Measurements from ENCODE around the gene PACSIN2.

DNA sequence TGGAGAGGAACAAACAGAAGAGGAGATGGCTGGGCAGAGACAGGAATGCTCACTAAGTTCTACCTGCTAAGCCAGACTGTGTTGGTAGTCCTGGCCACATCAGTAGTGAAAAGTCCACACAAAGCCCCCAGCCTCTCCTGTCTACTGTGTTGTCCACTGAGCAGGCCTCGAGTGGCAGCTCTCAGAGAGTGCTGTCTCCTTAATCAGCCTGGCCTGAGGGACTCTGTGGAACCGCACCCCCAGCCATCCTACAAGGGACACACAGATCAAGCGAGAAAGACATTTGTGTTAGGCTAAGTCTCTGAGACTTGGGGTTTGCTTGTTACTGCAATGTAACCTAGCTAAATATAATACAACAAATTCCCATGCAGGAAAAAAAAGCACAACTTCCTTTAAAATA, 71.0 kb downstream of the PACSIN2 start:
- TF ChIP-seq, protein P1, sequence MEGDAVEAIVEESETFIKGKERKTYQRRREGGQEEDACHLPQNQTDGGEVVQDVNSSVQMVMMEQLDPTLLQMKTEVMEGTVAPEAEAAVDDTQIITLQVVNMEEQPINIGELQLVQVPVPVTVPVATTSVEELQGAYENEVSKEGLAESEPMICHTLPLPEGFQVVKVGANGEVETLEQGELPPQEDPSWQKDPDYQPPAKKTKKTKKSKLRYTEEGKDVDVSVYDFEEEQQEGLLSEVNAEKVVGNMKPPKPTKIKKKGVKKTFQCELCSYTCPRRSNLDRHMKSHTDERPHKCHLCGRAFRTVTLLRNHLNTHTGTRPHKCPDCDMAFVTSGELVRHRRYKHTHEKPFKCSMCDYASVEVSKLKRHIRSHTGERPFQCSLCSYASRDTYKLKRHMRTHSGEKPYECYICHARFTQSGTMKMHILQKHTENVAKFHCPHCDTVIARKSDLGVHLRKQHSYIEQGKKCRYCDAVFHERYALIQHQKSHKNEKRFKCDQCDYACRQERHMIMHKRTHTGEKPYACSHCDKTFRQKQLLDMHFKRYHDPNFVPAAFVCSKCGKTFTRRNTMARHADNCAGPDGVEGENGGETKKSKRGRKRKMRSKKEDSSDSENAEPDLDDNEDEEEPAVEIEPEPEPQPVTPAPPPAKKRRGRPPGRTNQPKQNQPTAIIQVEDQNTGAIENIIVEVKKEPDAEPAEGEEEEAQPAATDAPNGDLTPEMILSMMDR (IDR thresholded peaks at IDR 0.05; ENCODE audit: insufficient read depth, low read depth, low read length) = no peak
- no peak for TF ChIP-seq EZH2 (IDR thresholded peaks at IDR 0.05; ENCODE audit: insufficient read depth, low read length)

All from astrocyte (in vitro differentiated cells and primary cell).